Suppressor macrophage treated with lipopolysaccharide for 4 hours (primary cell): ENCODE results near the gene NEGR1.

Source experiments
- DNase-seq: peaks from one replicate; pipeline ENCODE4 v3.0.0-alpha.2; 2020

NEGR1 gene

GRCh38 chr1:71603044-71603776 is 679.1 kb downstream of the NEGR1 start:
- DNase-seq, result no peak

- DNase-seq, result no peak
These were observed 682.3 kb downstream of the NEGR1 start for GRCh38 chr1:71600023-71600422.

- DNase-seq, result no peak
These were observed 683.0 kb downstream of the NEGR1 start for GRCh38 chr1:71599306-71599705.

GRCh38 chr1:71593523-71593922 is 688.8 kb downstream of the NEGR1 start:
- no peak for DNase-seq

GRCh38 chr1:71592646-71593274 is 689.6 kb downstream of the NEGR1 start:
- DNase-seq, result no peak

- DNase-seq, result no peak
These were observed 693.3 kb downstream of the NEGR1 start for GRCh38 chr1:71589005-71589404.

GRCh38 chr1:71587961-71588360 is 694.4 kb downstream of the NEGR1 start:
- peak; percentile 17 for DNase-seq

GRCh38 chr1:71586030-71586429 is 696.3 kb downstream of the NEGR1 start:
- no peak for DNase-seq

GRCh38 chr1:71583756-71584155 is 698.6 kb downstream of the NEGR1 start:
- peak; percentile 32 for DNase-seq

- DNase-seq, result peak; percentile 35
These were observed 699.7 kb downstream of the NEGR1 start for GRCh38 chr1:71582673-71583072.

GRCh38 chr1:71577451-71578131 is 704.7 kb downstream of the NEGR1 start:
- DNase-seq, result no peak

GRCh38 chr1:71572038-71572437 is 710.3 kb downstream of the NEGR1 start:
- peak; percentile 17 for DNase-seq

- DNase-seq, result no peak
These were observed 715.9 kb downstream of the NEGR1 start for GRCh38 chr1:71566413-71566812.

- DNase-seq, result no peak
These were observed 716.5 kb downstream of the NEGR1 start for GRCh38 chr1:71565831-71566230.

GRCh38 chr1:71565262-71565661 is 717.1 kb downstream of the NEGR1 start:
- no peak for DNase-seq

- DNase-seq, result no peak
These were observed 720.0 kb downstream of the NEGR1 start for GRCh38 chr1:71562298-71562697.

- no peak for DNase-seq
These were observed 720.6 kb downstream of the NEGR1 start for GRCh38 chr1:71561729-71562128.

- DNase-seq, result no peak
These were observed 721.1 kb downstream of the NEGR1 start for GRCh38 chr1:71561206-71561605.

- no peak for DNase-seq
These were observed 722.5 kb downstream of the NEGR1 start for GRCh38 chr1:71559880-71560279.

- DNase-seq, result no peak
These were observed 725.2 kb downstream of the NEGR1 start for GRCh38 chr1:71557138-71557537.

- DNase-seq, result no peak
These were observed 733.9 kb downstream of the NEGR1 start for GRCh38 chr1:71548398-71548890.

GRCh38 chr1:71542155-71542554 is 740.2 kb downstream of the NEGR1 start:
- no peak for DNase-seq

- DNase-seq, result no peak
These were observed 748.4 kb downstream of the NEGR1 start for GRCh38 chr1:71533950-71534349.

- DNase-seq, result no peak
These were observed 750.0 kb downstream of the NEGR1 start for GRCh38 chr1:71532343-71532742.
